ENCODE results near the gene SGO2.

- no peak for TF ChIP-seq CTCF (IDR thresholded peaks at IDR 0.05)
- TF ChIP-seq POLR2A (IDR thresholded peaks at IDR 0.05; ENCODE audit: low read depth) = no peak
Measured at GRCh38 chr2:200616656-200617055, 90.6 kb downstream of the SGO2 start.
